Breast epithelium (tissue), 4 donors: Measurements from ENCODE around the gene ADAMTS13. TPM values are rescaled to one million over a fixed set of nuclear protein-coding genes. Genes with fewer than 3 reads are reported as not detected.

ENCODE experiments used
- DNase-seq, 2 donors: peaks; one replicate each; pipeline ENCODE4 v3.0.0-alpha.2; 2019; ENCODE audit warnings: low spot score in 2 of 2
- H3K27ac ChIP-seq, 2 donors: fragments of 200-600 bp; sonication (generic) in 1 of 2; one replicate each; pipeline ENCODE4 v1.5.1; 2016 to 2019; ENCODE audit warnings: mild to moderate bottlenecking in 1 of 2
- H3K27me3 ChIP-seq, 2 donors: fragments of 200-600 bp; sonication (generic) in 1 of 2; one replicate each; pipeline versions ENCODE4 v1.5.1 to v1.6.0; 2017 to 2019; ENCODE audit warnings: control low read depth in 1 of 2, mild to moderate bottlenecking in 1 of 2
- H3K36me3 ChIP-seq: fragments of 200-600 bp; one replicate; pipeline ENCODE4 v1.5.1; 2019
- H3K4me1 ChIP-seq, 2 donors: fragments of 200-600 bp; sonication (generic); one replicate each; pipeline ENCODE4 v1.5.1; 2016 to 2019; ENCODE audit warnings: control low read depth in 1 of 2
- H3K4me3 ChIP-seq, 3 donors: fragments of 200-600 bp; sonication (generic); 1 replicate in 2 of 3; 2 replicates in 1 of 3; pipeline ENCODE4 v1.5.1; 2016 to 2019; ENCODE audit warnings: mild to moderate bottlenecking in 3 of 3, moderate library complexity in 2 of 3
- H3K9me3 ChIP-seq, 2 donors: fragments of 200-600 bp; sonication (generic) in 1 of 2; one replicate each; pipeline ENCODE4 v1.5.1; 2016 to 2019; ENCODE audit warnings: control low read depth in 1 of 2
- CTCF ChIP-seq, 3 donors: fragments of 450-650 bp; IDR thresholded peaks; one replicate each; pipeline ENCODE4 v1.5.1; 2016 to 2017; ENCODE audit warnings: antibody characterized with exemption in 3 of 3, mild to moderate bottlenecking in 3 of 3, moderate library complexity in 3 of 3
- POLR2A ChIP-seq: fragments of 450-650 bp; IDR thresholded peaks from one replicate; pipeline ENCODE4 v1.6.1; 2016; ENCODE audit warnings: antibody characterized with exemption, mild to moderate bottlenecking, moderate library complexity
- POLR2AphosphoS5 ChIP-seq, 3 donors: sonication (generic); formaldehyde crosslinking; IDR thresholded peaks; one replicate each; pipeline ENCODE4 v1.6.1; 2017; ENCODE audit warnings: antibody characterized with exemption in 3 of 3
- intact Hi-C: fragments of 100-400 bp; cut with DNase I; formaldehyde crosslinking; loops from one replicate; pipeline ENCODE4 v1.15.1; 2023; ENCODE audit warnings: low total_unique reads
- total RNA-seq, 3 donors: library from RNA; depleted of rRNA; stranded (reverse); fragments of >200 nt; gene quantifications; one replicate each; pipeline ENCODE4 v1.1.0, GENCODE V29; 2016

The ADAMTS13 gene
- total RNA-seq, 3 donors from 2014 or later, result 0.88 to 2.9 (median 0.96) TPM

GRCh38 chr9:133439337-133439736 lies 17.2 kb downstream of the ADAMTS13 start:
- no peak for TF ChIP-seq CTCF (IDR thresholded peaks at IDR 0.05)
- no peak for TF ChIP-seq POLR2AphosphoS5 (IDR thresholded peaks at IDR 0.05)
- no peak for TF ChIP-seq POLR2A
- Histone ChIP-seq H3K4me3 (no peak overlapping the region), H3K27ac (no peak overlapping the region), H3K27me3 (no peaks in the 10 kb centered on the region), H3K36me3 (no peaks in the 10 kb centered on the region), H3K4me1 (no peaks in the 10 kb centered on the region), H3K9me3 (no peaks in the 10 kb centered on the region)
- intact Hi-C loops, result no loop called here
- DNase-seq, result no peak

- H3K4me1 ChIP-seq, result no peaks in the 10 kb centered on the region
- no peak overlapping the region for H3K4me3 ChIP-seq
- no peaks in the 10 kb centered on the region for H3K27me3 ChIP-seq
- TF ChIP-seq CTCF (IDR thresholded peaks at IDR 0.05) (no peak), POLR2A (no peak), POLR2AphosphoS5 (IDR thresholded peaks at IDR 0.05) (no peak)
- no peaks in the 10 kb centered on the region for H3K9me3 ChIP-seq
- no peak overlapping the region for H3K27ac ChIP-seq
- no peaks in the 10 kb centered on the region for H3K36me3 ChIP-seq
- no peak for DNase-seq
- intact Hi-C loops, result no loop called here
Measured at GRCh38 chr9:133440874-133441273, 18.7 kb downstream of the ADAMTS13 start.

- H3K36me3 ChIP-seq, result no peaks in the 10 kb centered on the region
- no peaks in the 10 kb centered on the region for H3K4me1 ChIP-seq
- intact Hi-C loops, result no loop called here
- DNase-seq, result no peak
- H3K27ac ChIP-seq, result no peak overlapping the region
- no peaks in the 10 kb centered on the region for H3K27me3 ChIP-seq
- H3K4me3 ChIP-seq, result no peak overlapping the region
- no peaks in the 10 kb centered on the region for H3K9me3 ChIP-seq
- no peak for TF ChIP-seq POLR2AphosphoS5 (IDR thresholded peaks at IDR 0.05)
- no peak for TF ChIP-seq POLR2A
- no peak for TF ChIP-seq CTCF (IDR thresholded peaks at IDR 0.05)
Measured at GRCh38 chr9:133441571-133441970, 19.4 kb downstream of the ADAMTS13 start.

- Histone ChIP-seq H3K4me1 (no peaks in the 10 kb centered on the region), H3K9me3 (no peaks in the 10 kb centered on the region), H3K27ac (no peak overlapping the region), H3K36me3 (no peaks in the 10 kb centered on the region), H3K4me3 (no peak overlapping the region), H3K27me3 (no peaks in the 10 kb centered on the region)
- intact Hi-C loops, result no loop called here
- TF ChIP-seq POLR2AphosphoS5 (IDR thresholded peaks at IDR 0.05) (no peak), CTCF (IDR thresholded peaks at IDR 0.05) (no peak), POLR2A (no peak)
- DNase-seq, result no peak
Measured at GRCh38 chr9:133443248-133443647, 21.1 kb downstream of the ADAMTS13 start.

GRCh38 chr9:133443982-133444381 lies 21.8 kb downstream of the ADAMTS13 start:
- no peak for DNase-seq
- intact Hi-C loops, result no loop called here
- Histone ChIP-seq H3K4me3 (no peak overlapping the region), H3K9me3 (no peaks in the 10 kb centered on the region), H3K27ac (no peak overlapping the region), H3K36me3 (no peaks in the 10 kb centered on the region), H3K27me3 (no peaks in the 10 kb centered on the region), H3K4me1 (no peaks in the 10 kb centered on the region)
- no peak for TF ChIP-seq POLR2AphosphoS5 (IDR thresholded peaks at IDR 0.05)
- no peak for TF ChIP-seq CTCF (IDR thresholded peaks at IDR 0.05)
- no peak for TF ChIP-seq POLR2A
